ENCODE results near the gene CYP46A1. TPM values are rescaled to one million over a fixed set of nuclear protein-coding genes. Genes with fewer than 3 reads are reported as not detected.

Gene CYP46A1
- total RNA-seq, 4 donors from 2014 or later: 0.18 to 2.2 (median 0.45) TPM

GRCh38 chr14:99655521-99655920, 28.6 kb upstream of the CYP46A1 start:
- in situ Hi-C loops (cut with MboI; ENCODE audit: low sequenced_read_pairs in 4 of 4) (no loop called here), intact Hi-C loops (cut with DNase I; ENCODE audit: low total_unique reads) (no loop called here)
- H3K36me3 ChIP-seq: no peaks in the 10 kb centered on the region
- no peaks in the 10 kb centered on the region for H3K4me1 ChIP-seq
- ATAC-seq (no peak), DNase-seq (no peak)
- no peak overlapping the region for H3K27ac ChIP-seq
- TF ChIP-seq CTCF (IDR thresholded peaks at IDR 0.05 in 4 of 5, conservative IDR thresholded peaks at IDR 0.05 in 1 of 5) (no peak), POLR2A (IDR thresholded peaks at IDR 0.05) (no peak)
- H3K27me3 ChIP-seq: peaks cover 16 to 40% (median 27%) of the 10 kb centered on the region in 3 donors
- H3K4me3 ChIP-seq: no peak overlapping the region
- no peaks in the 10 kb centered on the region for H3K9me3 ChIP-seq

GRCh38 chr14:99656171-99656570, 27.9 kb upstream of the CYP46A1 start:
- H3K9me3 ChIP-seq: no peaks in the 10 kb centered on the region
- H3K36me3 ChIP-seq: no peaks in the 10 kb centered on the region
- H3K4me3 ChIP-seq: no peak overlapping the region
- peaks cover 19 to 43% (median 30%) of the 10 kb centered on the region in 3 donors for H3K27me3 ChIP-seq
- ATAC-seq (no peak), DNase-seq (no peak)
- H3K4me1 ChIP-seq: no peaks in the 10 kb centered on the region
- intact Hi-C loops (cut with DNase I; ENCODE audit: low total_unique reads): no loop called here
- no peak for TF ChIP-seq POLR2A (IDR thresholded peaks at IDR 0.05)
- TF ChIP-seq CTCF (IDR thresholded peaks at IDR 0.05 in 4 of 5, conservative IDR thresholded peaks at IDR 0.05 in 1 of 5): no peak
- H3K27ac ChIP-seq: no peak overlapping the region
- in situ Hi-C loops (cut with MboI; ENCODE audit: low sequenced_read_pairs in 4 of 4): no loop called here

- no peak for ATAC-seq
- Histone ChIP-seq H3K27ac (no peak overlapping the region), H3K4me3 (no peak overlapping the region), H3K36me3 (no peaks in the 10 kb centered on the region), H3K9me3 (no peaks in the 10 kb centered on the region), H3K27me3 (peaks cover 24 to 43% (median 30%) of the 10 kb centered on the region in 3 donors), H3K4me1 (no peaks in the 10 kb centered on the region)
- TF ChIP-seq CTCF (IDR thresholded peaks at IDR 0.05 in 4 of 5, conservative IDR thresholded peaks at IDR 0.05 in 1 of 5) (no peak), POLR2A (IDR thresholded peaks at IDR 0.05) (no peak)
- in situ Hi-C loops (cut with MboI; ENCODE audit: low sequenced_read_pairs in 4 of 4): no loop called here
- no peak for DNase-seq
- intact Hi-C loops (cut with DNase I; ENCODE audit: low total_unique reads): no loop called here
Observed at GRCh38 chr14:99657645-99658155, 26.4 kb upstream of the CYP46A1 start.

- DNase-seq (no peak), ATAC-seq (no peak)
- TF ChIP-seq CTCF (IDR thresholded peaks at IDR 0.05 in 4 of 5, conservative IDR thresholded peaks at IDR 0.05 in 1 of 5): no peak
- no peak for TF ChIP-seq POLR2A (IDR thresholded peaks at IDR 0.05)
- no peaks in the 10 kb centered on the region for H3K4me1 ChIP-seq
- no peak overlapping the region for H3K4me3 ChIP-seq
- peaks cover 24 to 43% (median 30%) of the 10 kb centered on the region in 3 donors for H3K27me3 ChIP-seq
- intact Hi-C loops (cut with DNase I; ENCODE audit: low total_unique reads): no loop called here
- no peaks in the 10 kb centered on the region for H3K9me3 ChIP-seq
- no peak overlapping the region for H3K27ac ChIP-seq
- in situ Hi-C loops (cut with MboI; ENCODE audit: low sequenced_read_pairs in 4 of 4): no loop called here
- no peaks in the 10 kb centered on the region for H3K36me3 ChIP-seq
Observed at GRCh38 chr14:99658218-99658845, 25.8 kb upstream of the CYP46A1 start.
